Stimulated activated CD8-positive, alpha-beta memory T cell treated with anti-CD3 and anti-CD28 coated beads, Interleukin-15, amount 100 ng/mL, for 1 hour (primary cell): ENCODE results near the gene OR2S2.
"Not testable (repeated sequence)": the region's sequence is repeated elsewhere in the genome, so short reads cannot be mapped to it uniquely, and the experiment has no call there.

ENCODE experiments used
- DNase-seq: peaks from one replicate; pipeline ENCODE4 v3.0.0-alpha.2; 2020; ENCODE audit warnings: low read depth

OR2S2 gene

DNA sequence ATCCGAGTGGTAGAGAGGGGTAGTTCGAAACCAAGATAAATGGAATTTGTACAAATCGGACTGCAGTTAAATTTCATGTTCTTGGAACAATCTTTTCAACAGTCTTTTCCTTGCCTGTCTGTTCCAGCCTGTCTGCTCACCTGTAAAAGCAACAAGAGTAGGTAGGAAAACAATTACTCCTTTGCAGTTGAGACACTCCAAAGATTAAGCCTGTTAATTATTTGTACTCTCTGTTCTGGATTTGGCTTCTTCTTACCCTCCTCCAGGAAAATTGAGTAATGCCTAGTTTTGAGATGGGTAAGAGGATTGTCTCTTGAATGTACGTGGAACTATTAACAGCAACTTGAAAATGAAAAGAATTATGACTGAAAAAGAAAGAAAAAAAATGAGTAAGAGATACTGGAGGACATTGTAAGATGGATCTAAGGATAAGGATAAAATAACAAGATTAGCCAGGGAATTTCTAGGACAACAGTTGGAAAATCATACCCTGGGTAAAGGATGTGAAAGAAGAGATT lies 24.3 kb downstream of the OR2S2 start:
- DNase-seq = no peak

DNA sequence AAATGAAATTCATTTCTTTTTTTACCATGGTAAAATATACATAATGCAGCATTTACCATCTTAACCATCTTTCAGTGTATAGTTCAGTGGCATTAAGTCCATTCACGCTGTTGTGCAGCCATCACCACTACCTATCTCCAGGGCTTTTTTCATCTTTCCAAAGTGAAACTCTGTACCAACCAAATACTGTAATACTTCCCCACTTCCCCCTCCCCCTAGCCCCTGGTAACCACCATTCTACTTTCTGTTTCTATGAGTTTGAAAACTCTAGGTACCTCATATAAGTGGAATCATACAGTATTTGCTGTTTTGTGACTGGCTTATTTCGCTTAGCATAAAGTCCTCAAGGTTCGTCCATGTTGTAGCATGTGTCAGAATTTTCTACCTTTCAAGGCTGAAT lies 25.2 kb downstream of the OR2S2 start:
- DNase-seq = no peak

DNA sequence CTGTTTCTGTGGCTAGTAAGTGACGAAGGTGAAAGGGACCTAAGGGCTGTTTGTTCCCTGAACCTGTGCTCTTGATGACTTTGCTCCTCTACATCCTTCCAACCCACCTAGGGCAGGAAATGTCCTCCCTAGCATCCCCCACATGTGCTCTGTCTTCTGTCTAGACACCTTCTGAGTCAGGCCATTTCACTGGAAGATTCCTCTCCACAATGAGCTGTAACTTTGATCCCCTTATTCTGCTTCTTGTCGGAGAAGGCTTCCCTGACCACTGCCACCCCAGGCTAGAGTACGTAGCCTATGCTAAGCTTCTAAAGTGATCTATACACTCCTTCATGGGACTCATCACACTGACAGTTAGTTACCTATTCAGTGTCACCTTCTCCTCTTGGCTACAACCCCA lies 27.0 kb downstream of the OR2S2 start:
- no peak for DNase-seq

DNA sequence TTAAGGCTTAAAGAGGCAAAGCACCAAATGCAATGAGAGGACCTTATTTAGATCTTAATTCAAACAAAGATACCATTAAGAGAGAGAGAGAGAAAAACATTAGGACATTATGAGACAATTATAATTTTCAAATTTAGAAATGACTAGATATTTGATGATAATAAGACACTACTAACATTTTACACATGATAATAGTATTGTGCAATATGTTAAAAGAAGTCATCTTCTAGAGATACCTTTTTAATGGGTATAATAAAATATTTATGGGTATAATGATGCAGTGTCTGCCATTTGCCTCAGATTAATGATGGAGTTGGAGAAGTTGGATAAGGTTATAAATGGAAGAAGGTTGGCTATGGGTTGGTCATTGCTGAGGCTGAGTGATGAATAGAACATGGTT lies 27.4 kb downstream of the OR2S2 start:
- DNase-seq = no peak

DNA sequence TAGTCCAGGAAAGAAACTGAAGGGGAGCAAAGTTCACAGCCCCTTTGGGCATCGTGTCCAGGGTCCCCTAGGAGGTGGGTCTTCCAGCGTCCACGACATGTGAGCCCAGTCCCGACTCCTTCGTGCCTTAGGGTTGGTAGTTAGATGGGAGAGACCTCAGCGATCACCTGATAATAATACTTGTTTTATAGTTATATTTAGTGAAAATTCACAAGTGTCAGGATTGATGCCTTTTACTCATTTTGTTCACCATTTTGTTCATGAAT lies 28.6 kb downstream of the OR2S2 start:
- DNase-seq = no peak

DNA sequence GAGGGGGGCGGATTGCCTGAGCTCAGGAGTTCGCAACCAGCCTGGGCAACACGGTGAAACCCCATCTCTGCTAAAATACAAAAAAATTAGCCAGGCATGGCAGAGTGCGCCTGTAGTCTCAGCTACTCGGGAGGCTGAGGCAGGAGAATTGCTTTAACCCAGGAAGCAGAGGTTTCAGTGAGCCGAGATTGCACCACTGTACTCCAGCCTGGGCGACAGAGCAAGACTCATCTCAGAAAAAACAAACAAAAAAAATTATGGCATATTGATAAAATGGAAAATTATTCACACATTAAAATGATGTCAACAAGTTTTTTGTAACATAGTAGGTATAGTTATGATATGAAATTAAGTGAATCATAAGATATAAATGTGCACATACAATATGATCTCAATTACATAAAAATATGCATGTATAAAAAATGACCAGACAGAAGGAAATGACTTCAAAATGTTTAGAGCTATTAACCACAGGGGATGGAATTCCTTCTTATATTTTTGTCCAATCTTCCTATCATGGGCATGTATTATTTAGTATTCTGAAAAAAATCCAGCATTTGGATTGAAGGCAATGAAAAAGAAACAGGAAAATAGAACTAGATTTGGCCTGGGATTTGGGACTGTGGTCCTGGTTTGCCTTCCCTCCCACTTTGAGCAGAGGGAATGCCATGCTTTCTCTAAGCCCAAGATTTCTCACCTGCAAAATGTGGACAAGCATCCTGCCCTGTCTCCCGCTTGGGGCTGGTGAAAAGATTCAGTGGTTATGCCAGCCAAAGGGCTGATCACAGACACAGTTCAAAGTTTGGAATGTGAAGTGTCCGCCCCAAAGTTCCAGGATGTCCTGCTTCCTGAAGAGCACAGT lies 29.1 kb downstream of the OR2S2 start:
- no peak for DNase-seq

DNA sequence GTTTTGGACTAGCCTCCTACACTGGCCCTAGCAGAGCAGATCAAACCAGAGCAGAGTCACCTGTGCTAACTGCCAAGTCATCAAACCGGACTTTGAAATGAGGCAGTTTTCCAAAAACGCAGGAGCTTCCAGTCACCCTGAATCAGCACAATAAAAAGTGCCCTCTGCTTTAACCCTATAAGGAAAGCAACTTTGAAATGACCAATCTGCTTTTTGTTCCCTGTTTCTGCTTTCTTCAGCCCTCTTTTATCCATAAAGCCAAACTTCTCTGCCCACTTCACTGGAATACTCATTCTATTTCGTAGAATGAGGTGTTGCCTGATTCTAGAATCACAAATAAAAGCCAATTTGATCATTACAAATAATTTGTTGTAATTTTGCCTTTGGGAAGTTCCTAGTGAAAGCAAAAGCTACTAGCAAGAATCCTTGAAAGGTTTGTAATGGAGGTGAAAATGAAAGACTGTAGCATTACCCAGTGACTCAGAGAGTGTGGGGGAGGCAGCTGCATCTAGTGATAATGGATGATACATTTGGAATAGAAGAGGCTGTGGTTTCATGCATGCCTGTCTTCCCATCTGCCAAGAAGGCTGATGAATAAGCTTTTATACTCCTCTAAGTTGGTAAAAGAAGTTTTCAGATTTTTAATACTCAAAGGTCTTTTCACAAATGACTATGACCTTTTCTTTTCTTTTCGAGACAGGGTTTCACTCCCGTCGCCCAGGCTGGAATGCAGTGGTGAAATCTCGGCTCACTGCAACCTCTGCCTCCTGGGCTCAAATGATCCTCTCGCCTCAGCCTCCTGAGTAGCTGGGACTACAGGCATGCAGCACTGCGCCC lies 33.8 kb downstream of the OR2S2 start:
- no peak for DNase-seq

DNA sequence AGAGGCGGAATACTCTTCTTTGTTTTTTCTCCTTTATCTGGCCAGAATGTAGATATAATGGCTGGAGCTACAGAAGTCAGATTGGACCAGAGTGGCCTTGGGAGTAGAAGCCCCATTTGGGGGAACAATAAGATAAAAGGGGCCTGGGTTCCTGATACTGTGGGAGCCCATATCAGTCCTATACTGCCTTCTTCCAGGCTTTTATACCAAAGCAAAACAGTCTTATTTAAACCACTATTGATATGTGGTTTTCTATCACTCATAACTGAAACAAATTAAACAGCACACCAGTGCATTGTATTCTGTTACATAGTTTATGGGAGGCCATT lies 34.4 kb downstream of the OR2S2 start:
- no peak for DNase-seq

DNA sequence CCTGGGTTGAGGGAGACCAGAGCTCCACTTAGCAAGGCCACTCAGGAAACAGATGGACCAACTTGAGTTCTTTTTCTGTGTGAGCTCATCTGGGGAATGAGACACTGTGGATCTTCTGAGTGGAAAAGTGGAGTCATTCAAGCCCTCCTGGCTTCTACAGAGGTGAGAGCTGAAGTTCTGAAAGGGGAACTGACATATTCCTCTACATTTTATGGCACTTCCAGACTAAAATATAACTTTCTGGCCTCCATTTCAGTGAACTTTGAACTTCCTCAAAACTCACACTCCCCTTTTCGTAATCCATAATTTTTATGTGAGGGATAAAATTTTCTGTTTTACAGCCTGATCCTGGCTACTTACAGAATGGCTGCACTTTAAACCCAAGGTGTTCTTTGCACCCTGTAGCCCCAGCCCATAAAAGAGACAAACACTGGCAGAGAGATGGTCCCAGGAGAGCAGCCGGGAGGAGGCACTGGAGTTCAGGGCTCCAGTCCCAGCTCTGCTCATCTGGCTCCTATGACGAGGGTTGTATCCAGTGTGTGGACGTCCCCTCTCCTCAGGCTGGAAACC lies 37.8 kb downstream of the OR2S2 start:
- DNase-seq = no peak

DNA sequence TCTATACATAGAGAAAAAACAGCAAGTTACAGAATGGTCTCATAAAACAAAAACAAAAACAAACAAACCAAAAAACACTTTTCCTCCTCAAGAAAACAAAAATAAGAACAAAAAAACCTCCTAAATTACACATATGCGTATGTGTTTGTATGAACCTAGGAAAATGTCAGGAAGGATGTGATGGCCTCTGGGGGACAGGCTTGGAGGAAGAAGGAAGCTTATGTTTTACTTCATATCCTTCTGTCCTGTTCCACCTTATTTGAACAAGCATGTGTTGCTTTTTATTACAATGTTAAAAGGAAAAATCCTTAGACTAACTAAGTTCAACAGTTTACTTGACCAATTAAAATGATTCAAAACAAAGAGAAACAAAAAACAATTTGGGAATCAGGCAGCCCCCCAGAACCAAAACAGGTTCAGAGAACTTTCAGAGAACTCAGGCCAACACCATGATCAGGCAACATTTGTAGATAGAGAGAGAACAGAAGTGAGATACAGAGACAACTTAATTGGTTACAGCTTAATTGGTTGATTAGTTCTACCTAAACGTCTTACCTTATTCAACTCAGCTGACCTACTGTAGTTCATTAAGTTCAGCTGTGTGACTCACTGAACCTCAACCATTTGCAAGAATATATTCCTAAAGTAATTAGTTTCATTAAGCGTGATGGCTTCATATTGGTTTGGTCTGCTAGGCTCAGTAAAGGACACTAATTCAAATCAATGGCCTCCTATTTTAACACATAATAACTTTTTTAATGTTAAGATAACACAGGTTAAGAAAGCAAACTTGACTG lies 38.5 kb downstream of the OR2S2 start:
- DNase-seq = no peak

DNA sequence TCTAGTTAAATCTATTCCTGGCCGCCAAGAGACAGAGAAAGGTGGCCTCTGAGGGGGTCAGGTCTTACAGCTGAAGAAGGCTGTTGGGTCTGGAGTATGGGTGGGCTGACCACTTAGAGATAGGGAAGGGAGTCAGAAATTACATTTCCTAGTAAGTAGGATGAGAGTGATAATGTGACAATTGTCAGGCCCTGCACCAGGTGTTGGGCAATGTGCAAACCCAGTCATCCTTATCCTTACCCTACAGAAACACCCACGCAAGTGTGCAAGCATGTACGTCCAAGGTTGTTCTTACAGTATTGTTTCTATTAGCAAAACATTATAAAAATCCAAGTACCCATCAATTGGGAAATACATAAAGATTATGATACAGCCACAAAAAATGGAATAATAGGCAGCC lies 39.2 kb downstream of the OR2S2 start:
- DNase-seq = no peak

DNA sequence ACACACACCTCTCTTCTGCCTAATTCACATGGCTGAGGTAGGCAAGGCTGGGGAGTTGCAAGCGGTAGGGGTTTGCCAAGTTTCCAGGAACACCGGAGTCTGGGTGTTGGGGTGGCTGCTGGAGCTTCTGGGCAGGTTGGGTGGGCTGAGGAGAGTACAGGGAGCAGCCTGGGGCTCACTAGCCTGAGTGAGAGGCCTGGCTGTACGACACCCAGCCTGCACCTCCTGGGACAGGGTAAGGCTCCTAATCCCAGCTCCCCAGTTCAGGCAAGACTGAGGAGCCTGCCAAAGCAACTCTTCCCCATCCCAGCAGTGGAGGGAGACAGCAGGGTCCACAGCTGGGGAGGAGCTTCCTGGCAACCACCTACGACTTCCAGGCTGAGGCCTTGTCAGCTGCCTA lies 40.7 kb downstream of the OR2S2 start:
- no peak for DNase-seq

DNA sequence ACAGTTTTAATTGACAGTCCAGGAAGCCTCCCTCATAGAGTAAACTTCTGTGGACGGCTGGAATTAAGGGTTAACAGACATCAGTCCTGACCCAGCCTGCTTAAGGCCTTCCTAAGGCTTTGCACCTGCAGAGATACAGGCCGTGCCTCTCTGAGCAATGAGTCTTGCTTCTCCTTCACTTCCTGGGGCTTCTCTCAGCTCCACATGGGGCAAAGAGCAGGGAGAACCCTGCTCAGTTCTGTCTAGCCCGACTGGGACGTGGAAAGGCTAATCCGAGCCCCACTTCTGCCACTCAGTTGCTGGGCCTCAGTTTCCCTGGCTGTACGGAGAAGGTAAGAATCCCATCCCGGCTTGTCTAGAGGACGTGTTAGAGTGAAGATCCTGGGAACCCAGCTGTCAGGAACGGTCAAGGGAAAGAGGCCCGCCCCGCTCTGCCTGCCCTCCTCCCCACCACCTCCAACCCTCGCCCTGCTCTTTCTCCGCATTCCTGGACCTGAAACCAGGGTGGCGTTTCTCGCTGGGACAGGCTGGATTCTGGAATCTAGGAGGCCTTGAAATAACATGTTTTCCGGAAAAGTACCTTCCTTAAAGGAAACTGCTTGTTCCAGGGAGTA lies 42.2 kb downstream of the OR2S2 start:
- no peak for DNase-seq

DNA sequence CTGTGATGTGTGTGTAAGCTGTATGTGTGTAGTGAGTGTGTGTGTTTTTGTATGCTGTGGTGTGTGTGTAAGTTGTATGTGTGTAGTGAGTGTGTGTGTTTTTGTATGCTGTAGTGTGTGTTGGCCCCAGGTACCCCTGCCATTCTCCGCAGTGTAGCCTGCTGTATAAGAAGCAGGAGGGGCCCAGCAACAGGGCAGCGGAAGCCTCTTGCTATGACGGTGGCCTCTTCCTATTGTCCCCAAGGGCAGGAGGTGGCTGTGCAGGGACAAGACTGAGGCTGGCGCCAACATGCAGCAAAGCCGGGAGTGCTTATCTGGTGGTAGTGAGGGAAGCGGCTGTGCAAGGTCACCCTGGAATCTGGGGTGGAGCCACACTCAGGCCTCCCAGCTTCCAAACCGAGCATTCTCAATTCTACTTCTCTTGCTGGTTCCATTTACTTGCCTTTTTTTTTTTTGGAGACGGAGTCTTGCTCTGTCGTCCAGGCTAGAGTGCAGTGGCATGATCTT lies 43.6 kb downstream of the OR2S2 start:
- no peak for DNase-seq

DNA sequence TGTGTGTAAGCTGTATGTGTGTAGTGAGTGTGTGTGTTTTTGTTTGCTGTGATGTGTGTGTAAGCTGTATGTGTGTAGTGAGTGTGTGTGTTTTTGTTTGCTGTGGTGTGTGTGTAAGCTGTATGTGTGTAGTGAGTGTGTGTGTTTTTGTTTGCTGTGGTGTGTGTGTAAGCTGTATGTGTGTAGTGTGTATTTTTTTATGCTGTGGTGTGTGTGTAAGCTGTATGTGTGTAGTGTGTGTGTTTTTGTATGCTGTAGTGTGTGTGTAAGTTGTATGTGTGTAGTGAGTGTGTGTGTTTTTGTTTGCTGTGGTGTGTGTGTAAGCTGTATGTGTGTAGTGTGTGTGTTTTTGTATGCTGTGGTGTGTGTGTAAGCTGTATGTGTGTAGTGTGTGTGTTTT lies 44.5 kb downstream of the OR2S2 start:
- DNase-seq = not testable (repeated sequence)

DNA sequence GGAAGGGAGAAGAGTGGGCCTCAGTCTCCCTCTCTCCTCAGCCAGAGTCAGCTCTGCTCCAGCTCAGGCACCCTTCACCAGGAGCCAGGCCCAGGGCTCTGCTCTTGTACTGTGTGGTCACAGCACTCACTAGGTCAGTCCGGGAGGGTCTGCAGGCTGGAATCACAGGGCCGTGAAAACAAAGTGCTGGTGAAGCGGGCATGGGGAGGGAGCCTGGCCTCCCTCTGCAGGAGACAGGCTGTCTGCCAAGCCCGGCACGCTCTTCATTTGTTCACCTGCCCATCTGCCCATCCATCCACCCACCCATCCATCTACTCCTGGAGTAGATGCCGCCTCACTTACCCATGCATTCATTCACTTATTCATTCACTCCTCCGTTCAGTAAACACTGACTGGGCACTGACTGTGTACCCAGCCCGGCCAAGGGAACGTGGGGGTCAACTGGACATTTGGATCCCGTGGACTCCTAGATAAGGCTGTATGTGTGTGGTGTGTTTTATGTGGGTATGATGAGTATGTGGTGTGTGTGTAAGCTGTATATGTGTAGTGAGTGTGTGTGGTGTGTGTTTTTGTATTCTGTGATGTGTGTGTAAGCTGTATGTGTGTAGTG lies 45.1 kb downstream of the OR2S2 start:
- no peak for DNase-seq

DNA sequence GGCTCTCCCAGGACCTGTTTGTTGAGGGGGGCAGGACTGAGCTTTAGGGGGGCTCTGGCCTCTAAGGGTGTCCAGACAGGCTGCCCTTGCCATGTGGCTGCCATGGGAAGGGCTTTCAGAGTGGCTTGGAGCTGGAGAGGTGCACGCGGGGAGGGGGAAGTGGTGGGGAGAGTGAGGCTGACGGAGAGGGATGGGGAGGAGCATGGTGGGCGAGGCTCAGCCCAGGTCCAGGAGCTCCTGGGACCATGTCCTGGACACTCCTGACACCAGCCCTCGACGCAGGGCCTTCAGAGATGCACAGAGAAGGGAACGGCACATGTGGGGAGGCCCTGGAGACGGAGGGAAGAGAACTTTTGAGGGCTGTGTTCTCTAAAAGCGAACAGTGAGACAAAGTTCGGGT lies 46.3 kb downstream of the OR2S2 start:
- DNase-seq = no peak

DNA sequence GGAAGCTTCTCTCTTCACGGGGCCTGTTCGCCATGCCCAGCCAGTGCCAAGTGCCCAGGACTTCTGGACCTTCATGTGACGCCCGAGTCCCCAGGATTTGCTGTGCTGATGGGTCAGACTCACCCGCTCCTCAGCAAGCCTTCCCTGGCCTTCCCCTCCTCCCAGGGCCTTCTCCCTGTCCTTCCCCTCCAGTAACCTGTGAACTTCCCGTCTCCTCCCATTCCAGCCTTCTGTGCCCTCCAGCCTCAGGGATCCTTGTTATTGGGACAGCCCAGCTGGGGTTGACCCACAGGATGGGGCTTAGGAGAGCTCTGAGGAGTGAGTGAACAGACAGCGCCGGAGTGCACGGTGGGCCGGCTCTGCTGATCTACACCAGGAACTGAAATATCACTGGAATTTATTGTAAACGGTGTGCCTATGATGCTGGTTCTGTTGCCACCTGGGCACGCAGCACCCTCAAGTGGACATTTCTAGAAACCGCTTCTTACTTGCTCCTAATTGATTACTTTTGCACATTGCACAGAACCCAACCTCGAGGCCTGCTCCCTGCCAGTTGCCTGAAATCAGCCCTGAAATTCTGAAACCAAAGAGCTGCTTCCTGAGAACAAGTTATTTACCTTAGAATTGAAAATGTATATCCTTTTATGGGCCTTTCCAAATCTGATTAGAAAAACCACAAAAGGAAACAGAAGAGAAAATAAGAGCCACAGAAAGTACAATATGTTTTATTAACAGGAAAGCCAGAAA lies 47.2 kb downstream of the OR2S2 start:
- DNase-seq = no peak

DNA sequence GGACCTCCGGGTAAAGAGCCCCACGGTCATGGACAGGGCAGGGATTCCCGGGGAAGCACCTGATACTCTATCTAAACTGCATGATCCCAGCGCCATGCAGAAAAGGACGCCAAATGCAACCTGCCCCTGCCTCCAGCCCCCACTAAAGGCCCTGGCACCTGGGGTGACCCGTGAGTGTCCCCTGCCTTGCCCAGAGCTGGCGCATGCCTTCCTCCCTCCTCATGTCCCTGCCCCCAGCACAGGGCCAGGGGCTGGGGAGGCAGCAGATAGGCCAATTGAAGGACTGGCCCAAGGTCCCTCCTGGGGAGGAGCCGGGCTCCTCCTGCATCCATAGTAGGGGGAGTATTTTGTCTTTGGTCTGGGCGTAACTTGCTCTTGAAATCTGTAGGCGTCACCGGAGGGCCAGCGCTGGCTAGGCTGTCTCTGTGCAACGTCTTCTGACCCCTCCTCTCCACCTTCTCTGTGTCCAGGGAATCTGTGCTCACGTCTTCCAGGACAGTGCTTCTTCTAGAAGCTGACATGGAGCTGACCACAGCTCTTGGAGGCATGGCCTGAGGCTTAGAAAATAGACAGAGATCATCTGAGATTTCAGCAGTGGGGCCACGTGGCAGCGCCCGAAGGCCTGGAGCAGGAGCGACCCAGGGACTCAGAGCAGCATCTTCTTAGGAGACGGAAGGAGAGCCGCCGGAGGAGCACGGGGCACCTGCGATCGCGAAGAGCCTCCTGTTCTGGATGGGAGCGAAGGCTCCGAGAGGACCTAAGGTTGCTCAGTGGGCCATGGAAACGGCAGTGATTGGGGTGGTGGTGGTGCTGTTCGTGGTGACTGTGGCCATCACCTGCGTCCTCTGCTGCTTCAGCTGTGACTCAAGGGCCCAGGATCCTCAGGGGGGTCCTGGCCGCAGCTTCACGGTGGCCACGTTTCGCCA lies 48.0 kb downstream of the OR2S2 start:
- DNase-seq = no peak
